Spleen (tissue), 11 donors: ENCODE data around the gene FRS3. TPM values are rescaled to one million over a fixed set of nuclear protein-coding genes. Genes with fewer than 3 reads are reported as not detected.
A peak's percentile ranks its signal among the peaks of the same experiment; 100 is the strongest.

Experiments
- DNase-seq: peaks from one replicate; pipeline ENCODE4 v3.0.0-alpha.2; 2020
- H3K27ac ChIP-seq, 8 donors: fragments of 200-600 bp; sonication (generic) in 7 of 8; 1 replicate in 4 of 8; 2 replicates in 4 of 8; pipeline versions ENCODE4 v1.5.0 to v1.8.0; 2016 to 2021; ENCODE audit warnings: inconsistent platforms in 4 of 8, mild to moderate bottlenecking in 4 of 8, moderate library complexity in 1 of 8
- H3K27me3 ChIP-seq, 7 donors: fragments of 200-600 bp; sonication (generic) in 6 of 7; replicated peaks in 1 of 7; 1 replicate in 4 of 7; 2 replicates in 3 of 7; pipeline versions ENCODE4 v1.5.0 to v1.8.0; 2016 to 2021; ENCODE audit warnings: inconsistent platforms in 3 of 7, mild to moderate bottlenecking in 1 of 7
- H3K36me3 ChIP-seq, 6 donors: fragments of 200-600 bp; sonication (generic) in 5 of 6; 1 replicate in 4 of 6; 2 replicates in 2 of 6; pipeline versions ENCODE4 v1.5.0 to v1.8.0; 2016 to 2021; ENCODE audit warnings: inconsistent platforms in 2 of 6
- H3K4me1 ChIP-seq, 6 donors: fragments of 200-600 bp; sonication (generic) in 5 of 6; 1 replicate in 3 of 6; 2 replicates in 3 of 6; pipeline versions ENCODE4 v1.5.0 to v1.8.0; 2016 to 2021; ENCODE audit warnings: inconsistent platforms in 3 of 6
- H3K4me3 ChIP-seq, 8 donors: fragments of 200-600 bp; sonication (generic) in 7 of 8; 1 replicate in 4 of 8; 2 replicates in 4 of 8; pipeline versions ENCODE4 v1.5.0 to v1.8.0; 2016 to 2021; ENCODE audit warnings: inconsistent platforms in 4 of 8, mild to moderate bottlenecking in 4 of 8, moderate library complexity in 2 of 8
- H3K9me3 ChIP-seq, 8 donors: fragments of 200-600 bp; sonication (generic) in 7 of 8; 1 replicate in 4 of 8; 2 replicates in 4 of 8; pipeline versions ENCODE4 v1.5.0 to v1.8.0; 2016 to 2021; ENCODE audit warnings: inconsistent platforms in 4 of 8
- CTCF ChIP-seq, 11 experiments: fragments of 200-600 bp in 7 of 11; fragments of 450-650 bp in 4 of 11; sonication (generic) in 4 of 11; IDR thresholded peaks in 8 of 11; conservative IDR thresholded peaks in 3 of 11; 1 replicate in 7 of 11; 2 replicates in 4 of 11; pipeline versions ENCODE4 v1.4.0 to v1.8.0; 2016 to 2021; ENCODE audit warnings: antibody characterized with exemption in 11 of 11, inconsistent platforms in 4 of 11, mild to moderate bottlenecking in 1 of 11
- POLR2A ChIP-seq, 3 donors: fragments of 450-650 bp; IDR thresholded peaks; one replicate each; pipeline ENCODE4 v1.5.1; 2017; ENCODE audit warnings: antibody characterized with exemption in 3 of 3, mild to moderate bottlenecking in 1 of 3
- POLR2AphosphoS5 ChIP-seq, 3 donors: sonication (generic); formaldehyde crosslinking; IDR thresholded peaks; one replicate each; pipeline ENCODE4 v1.5.1; 2017; ENCODE audit warnings: antibody characterized with exemption in 3 of 3
- WGBS, 5 donors: extraction: QIAGEN DNeasy Blood & Tissue Kit in 3 of 5; methylation state at CpG; one replicate each; pipeline versions ENCODE4 v1.1.5 to v1.1.7; 2013 to 2018; 5-methylcytosine and 5-hydroxymethylcytosine counted together
- intact Hi-C: fragments of 100-400 bp; cut with DNase I; formaldehyde crosslinking; loops from one replicate; pipeline ENCODE4 v1.15.0; 2023; ENCODE audit warnings: low total_unique reads
- polyA plus RNA-seq, 3 donors: library from polyadenylated mRNA; stranded (reverse); fragments of 200-250 nt; gene quantifications; one replicate each; pipeline ENCODE4 v1.2.1, GENCODE V29; 2013
- total RNA-seq, 7 donors: library from RNA; depleted of rRNA in 3 of 7; stranded (reverse); fragments of >200 nt in 3 of 7; fragmentation: NEBNext Ultra II Directional in 4 of 7; extraction: Animal tissue kit (Norgen Biotek cat#: 25700) in 4 of 7; gene quantifications; one replicate each; pipeline versions ENCODE4 v1.1.0 to v1.2.1, GENCODE V29; 2016 to 2021
- donor health status: healthy with polysubstance abuse.
- donor health status: DM: no; HTN: no; CAD: no; lungs with moderate emphysema.
- donor health status: DM: no; HTN: no; CAD: no.
- donor health status: Bipolar disorder and iron deficiency.
- donor health status: healthy.
- donor health status: DM: no; HTN: no; CAD: no.
- donor health status: DM: yes; HTN: yes; CAD: no.

FRS3 gene
- total and polyA plus RNA-seq, 10 donors, result 2.6 to 7.3 (median 6.0) TPM

GRCh38 chr6:41732591-41733359 is 46.9 kb downstream of the FRS3 start:
- Histone ChIP-seq H3K36me3 (peaks cover 0 to 13% (median 0%) of the 10 kb centered on the region in 6 donors), H3K27me3 (no peaks in the 10 kb centered on the region), H3K9me3 (no peaks in the 10 kb centered on the region), H3K27ac (peak overlapping the region; percentile 82 to 100 (median 98)), H3K4me1 (peaks cover 41 to 72% (median 68%) of the 10 kb centered on the region in 6 donors), H3K4me3 (peak overlapping the region; percentile 78 to 98 (median 94))
- intact Hi-C loops, result loop anchor here (10.0 kb wide), 1 partner anchor 48 kb away; no protein-coding TSS in a partner anchor
- 52 to 71% (median 56%) methylated on average over 8 of the region's 8 CpGs for WGBS, 5 donors
- TF ChIP-seq CTCF (IDR thresholded peaks at IDR 0.05 in 8 of 11, conservative IDR thresholded peaks at IDR 0.05 in 3 of 11) (no peak), POLR2AphosphoS5 (IDR thresholded peaks at IDR 0.05) (peak in 2 of 3 donors; percentile 72 to 90), POLR2A (IDR thresholded peaks at IDR 0.05) (peak in 1 of 3 donors; percentile 33)
- peak; percentile 88 for DNase-seq

DNA sequence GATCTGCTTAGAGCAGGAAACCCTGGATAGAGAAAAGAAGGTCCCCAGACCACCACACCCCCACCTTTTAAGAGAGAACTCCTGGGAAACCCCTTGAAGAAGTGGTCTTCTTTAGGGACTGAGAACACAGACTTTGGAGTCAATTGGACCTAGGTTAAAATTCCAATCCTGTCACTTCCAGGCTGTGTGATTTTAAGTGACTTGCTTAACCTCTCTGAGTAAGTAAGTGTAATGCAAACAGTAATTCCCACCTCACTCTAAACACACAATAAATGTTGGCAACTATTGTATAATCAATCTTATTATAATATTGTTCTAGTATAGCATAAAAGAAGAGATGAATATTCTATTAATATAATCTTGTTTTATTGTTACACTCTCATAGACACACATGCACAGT is 47.6 kb downstream of the FRS3 start:
- no peak for DNase-seq
- Histone ChIP-seq H3K4me1 (peaks cover 41 to 79% (median 75%) of the 10 kb centered on the region in 6 donors), H3K4me3 (peak overlapping the region in 7 of 8 donors; percentile 90 to 98 (median 94)), H3K27me3 (no peaks in the 10 kb centered on the region), H3K27ac (peak overlapping the region in 7 of 8 donors; percentile 82 to 100 (median 99)), H3K36me3 (peaks cover 0 to 17% (median 0%) of the 10 kb centered on the region in 6 donors), H3K9me3 (no peaks in the 10 kb centered on the region)
- intact Hi-C loops, result loop anchor here (10.0 kb wide), 1 partner anchor 47 kb away; no protein-coding TSS in a partner anchor
- TF ChIP-seq POLR2A (IDR thresholded peaks at IDR 0.05) (no peak), CTCF (IDR thresholded peaks at IDR 0.05 in 8 of 11, conservative IDR thresholded peaks at IDR 0.05 in 3 of 11) (no peak), POLR2AphosphoS5 (IDR thresholded peaks at IDR 0.05) (no peak)

DNA sequence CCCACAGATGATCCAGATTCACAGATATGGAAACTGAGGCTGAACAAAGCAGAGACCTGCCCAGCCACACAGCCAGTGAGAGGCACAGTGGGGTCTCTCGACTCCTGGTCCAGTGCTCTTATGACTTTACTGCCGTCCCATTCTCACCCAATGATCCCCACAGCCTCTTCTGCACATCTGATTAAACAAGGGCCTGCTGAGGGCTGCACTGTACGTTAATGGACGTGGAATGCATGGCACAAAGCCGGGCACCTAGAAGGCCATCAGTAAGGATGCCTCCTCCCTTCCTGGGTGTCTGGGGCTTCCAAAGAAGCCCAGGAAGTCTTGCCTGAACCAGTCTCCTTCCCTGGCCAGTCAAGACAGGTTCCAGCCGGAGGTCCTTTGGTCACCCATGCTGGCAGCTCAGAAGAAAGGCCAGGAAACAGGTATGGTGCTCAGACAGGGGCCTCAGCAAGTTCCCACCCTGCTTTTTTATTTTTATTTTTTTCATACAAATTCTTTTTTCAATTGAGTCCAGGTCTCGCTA is 48.1 kb downstream of the FRS3 start:
- Histone ChIP-seq H3K9me3 (no peaks in the 10 kb centered on the region), H3K4me1 (peaks cover 43 to 84% (median 80%) of the 10 kb centered on the region in 6 donors), H3K4me3 (peak overlapping the region in 7 of 8 donors; percentile 16 to 98 (median 93)), H3K27ac (peak overlapping the region; percentile 10 to 100 (median 98)), H3K36me3 (peaks cover 0 to 17% (median 0%) of the 10 kb centered on the region in 6 donors), H3K27me3 (no peaks in the 10 kb centered on the region)
- TF ChIP-seq POLR2AphosphoS5 (IDR thresholded peaks at IDR 0.05), result no peak
- no peak for TF ChIP-seq POLR2A (IDR thresholded peaks at IDR 0.05)
- TF ChIP-seq CTCF (IDR thresholded peaks at IDR 0.05 in 8 of 11, conservative IDR thresholded peaks at IDR 0.05 in 3 of 11), result no peak
- intact Hi-C loops, result loop anchor here (10.0 kb wide), 1 partner anchor 47 kb away; no protein-coding TSS in a partner anchor
- 56 to 82% (median 77%) methylated on average over 7 of the region's 7 CpGs for WGBS, 5 donors
- peak; percentile 66 for DNase-seq
